ENCODE measurements around the gene ALPK1. TPM values are rescaled to one million over a fixed set of nuclear protein-coding genes. Genes with fewer than 3 reads are reported as not detected.

The ALPK1 gene
- total and polyA plus RNA-seq, 2 donors: 14.5 to 16.6 TPM

- H3K9me3 ChIP-seq (ENCODE audit: control insufficient read depth in 2 of 2, insufficient read depth in 1 of 2, low read length in 1 of 2): no peaks in the 10 kb centered on the region
- H3K36me3 ChIP-seq (ENCODE audit: control insufficient read depth in 2 of 2, insufficient read depth in 2 of 2, low read length in 1 of 2): no peaks in the 10 kb centered on the region
- H3K4me1 ChIP-seq (ENCODE audit: control insufficient read depth in 2 of 2, insufficient read depth in 2 of 2, low read length in 2 of 2): peaks cover 0 to 2% of the 10 kb centered on the region in 2 donors
- H3K4me3 ChIP-seq (ENCODE audit: low read length in 2 of 2): no peak overlapping the region
- no peaks in the 10 kb centered on the region for H3K27me3 ChIP-seq (ENCODE audit: control insufficient read depth in 2 of 2, insufficient read depth in 1 of 2, low read length in 1 of 2)
- no peak for DNase-seq (ENCODE audit: low read depth in 6 of 9, low spot score in 9 of 9)
- H3K27ac ChIP-seq (ENCODE audit: low read depth in 1 of 2, low read length in 1 of 2): no peak overlapping the region
Measured at GRCh38 chr4:112332398-112332797, 35.2 kb downstream of the ALPK1 start.

- 97% methylated on average over 6 of the region's 6 CpGs for WGBS
- DNase-seq (ENCODE audit: low read depth in 6 of 9, low spot score in 9 of 9): no peak
- no peaks in the 10 kb centered on the region for H3K36me3 ChIP-seq (ENCODE audit: control insufficient read depth in 2 of 2, insufficient read depth in 2 of 2, low read length in 1 of 2)
- H3K9me3 ChIP-seq (ENCODE audit: control insufficient read depth in 2 of 2, insufficient read depth in 1 of 2, low read length in 1 of 2): no peaks in the 10 kb centered on the region
- H3K4me3 ChIP-seq (ENCODE audit: low read length in 2 of 2): no peak overlapping the region
- H3K4me1 ChIP-seq (ENCODE audit: control insufficient read depth in 2 of 2, insufficient read depth in 2 of 2, low read length in 2 of 2): no peaks in the 10 kb centered on the region
- H3K27me3 ChIP-seq (ENCODE audit: control insufficient read depth in 2 of 2, insufficient read depth in 1 of 2, low read length in 1 of 2): no peaks in the 10 kb centered on the region
- no peak overlapping the region for H3K27ac ChIP-seq (ENCODE audit: low read depth in 1 of 2, low read length in 1 of 2)
Measured at GRCh38 chr4:112340023-112340422, 42.9 kb downstream of the ALPK1 start.

GRCh38 chr4:112341033-112341432 lies 43.9 kb downstream of the ALPK1 start:
- H3K4me1 ChIP-seq (ENCODE audit: control insufficient read depth in 2 of 2, insufficient read depth in 2 of 2, low read length in 2 of 2): no peaks in the 10 kb centered on the region
- DNase-seq (ENCODE audit: low read depth in 6 of 9, low spot score in 9 of 9): no peak
- H3K9me3 ChIP-seq (ENCODE audit: control insufficient read depth in 2 of 2, insufficient read depth in 1 of 2, low read length in 1 of 2): no peaks in the 10 kb centered on the region
- no peak overlapping the region for H3K27ac ChIP-seq (ENCODE audit: low read depth in 1 of 2, low read length in 1 of 2)
- no peaks in the 10 kb centered on the region for H3K27me3 ChIP-seq (ENCODE audit: control insufficient read depth in 2 of 2, insufficient read depth in 1 of 2, low read length in 1 of 2)
- H3K4me3 ChIP-seq (ENCODE audit: low read length in 2 of 2): no peak overlapping the region
- no peaks in the 10 kb centered on the region for H3K36me3 ChIP-seq (ENCODE audit: control insufficient read depth in 2 of 2, insufficient read depth in 2 of 2, low read length in 1 of 2)
- 98% methylated on average over 5 of the region's 5 CpGs for WGBS

- H3K9me3 ChIP-seq (ENCODE audit: control insufficient read depth in 2 of 2, insufficient read depth in 1 of 2, low read length in 1 of 2): no peaks in the 10 kb centered on the region
- no peak overlapping the region for H3K4me3 ChIP-seq (ENCODE audit: low read length in 2 of 2)
- no peaks in the 10 kb centered on the region for H3K36me3 ChIP-seq (ENCODE audit: control insufficient read depth in 2 of 2, insufficient read depth in 2 of 2, low read length in 1 of 2)
- H3K27ac ChIP-seq (ENCODE audit: low read depth in 1 of 2, low read length in 1 of 2): no peak overlapping the region
- H3K27me3 ChIP-seq (ENCODE audit: control insufficient read depth in 2 of 2, insufficient read depth in 1 of 2, low read length in 1 of 2): no peaks in the 10 kb centered on the region
- WGBS: 96% methylated on average over 10 of the region's 10 CpGs
- H3K4me1 ChIP-seq (ENCODE audit: control insufficient read depth in 2 of 2, insufficient read depth in 2 of 2, low read length in 2 of 2): no peaks in the 10 kb centered on the region
- no peak for DNase-seq (ENCODE audit: low read depth in 6 of 9, low spot score in 9 of 9)
Measured at GRCh38 chr4:112343330-112344080, 46.3 kb downstream of the ALPK1 start.

GRCh38 chr4:112348488-112349158 lies 51.5 kb downstream of the ALPK1 start:
- 95% methylated on average over 11 of the region's 11 CpGs for WGBS
- Histone ChIP-seq H3K27me3 (ENCODE audit: control insufficient read depth in 2 of 2, insufficient read depth in 1 of 2, low read length in 1 of 2) (no peaks in the 10 kb centered on the region), H3K4me3 (ENCODE audit: low read length in 2 of 2) (no peak overlapping the region), H3K36me3 (ENCODE audit: control insufficient read depth in 2 of 2, insufficient read depth in 2 of 2, low read length in 1 of 2) (no peaks in the 10 kb centered on the region), H3K4me1 (ENCODE audit: control insufficient read depth in 2 of 2, insufficient read depth in 2 of 2, low read length in 2 of 2) (no peaks in the 10 kb centered on the region), H3K27ac (ENCODE audit: low read depth in 1 of 2, low read length in 1 of 2) (no peak overlapping the region), H3K9me3 (ENCODE audit: control insufficient read depth in 2 of 2, insufficient read depth in 1 of 2, low read length in 1 of 2) (no peaks in the 10 kb centered on the region)
- no peak for DNase-seq (ENCODE audit: low read depth in 6 of 9, low spot score in 9 of 9)

- DNase-seq (ENCODE audit: low read depth in 6 of 9, low spot score in 9 of 9): no peak
- Histone ChIP-seq H3K36me3 (ENCODE audit: control insufficient read depth in 2 of 2, insufficient read depth in 2 of 2, low read length in 1 of 2) (peaks cover 0 to 4% of the 10 kb centered on the region in 2 donors), H3K27ac (ENCODE audit: low read depth in 1 of 2, low read length in 1 of 2) (no peak overlapping the region), H3K4me1 (ENCODE audit: control insufficient read depth in 2 of 2, insufficient read depth in 2 of 2, low read length in 2 of 2) (no peaks in the 10 kb centered on the region), H3K9me3 (ENCODE audit: control insufficient read depth in 2 of 2, insufficient read depth in 1 of 2, low read length in 1 of 2) (peaks cover 0 to 26% of the 10 kb centered on the region in 2 donors), H3K27me3 (ENCODE audit: control insufficient read depth in 2 of 2, insufficient read depth in 1 of 2, low read length in 1 of 2) (no peaks in the 10 kb centered on the region), H3K4me3 (ENCODE audit: low read length in 2 of 2) (no peak overlapping the region)
Measured at GRCh38 chr4:112352736-112353135, 55.6 kb downstream of the ALPK1 start.

- H3K27ac ChIP-seq (ENCODE audit: low read depth in 1 of 2, low read length in 1 of 2): no peak overlapping the region
- H3K36me3 ChIP-seq (ENCODE audit: control insufficient read depth in 2 of 2, insufficient read depth in 2 of 2, low read length in 1 of 2): peaks cover 0 to 4% of the 10 kb centered on the region in 2 donors
- 98% methylated on average over 20 of the region's 20 CpGs for WGBS
- no peak overlapping the region for H3K4me3 ChIP-seq (ENCODE audit: low read length in 2 of 2)
- H3K9me3 ChIP-seq (ENCODE audit: control insufficient read depth in 2 of 2, insufficient read depth in 1 of 2, low read length in 1 of 2): peaks cover 1 to 46% of the 10 kb centered on the region in 2 donors
- H3K4me1 ChIP-seq (ENCODE audit: control insufficient read depth in 2 of 2, insufficient read depth in 2 of 2, low read length in 2 of 2): no peaks in the 10 kb centered on the region
- H3K27me3 ChIP-seq (ENCODE audit: control insufficient read depth in 2 of 2, insufficient read depth in 1 of 2, low read length in 1 of 2): no peaks in the 10 kb centered on the region
- DNase-seq (ENCODE audit: low read depth in 6 of 9, low spot score in 9 of 9): no peak
Measured at GRCh38 chr4:112355662-112356061, 58.5 kb downstream of the ALPK1 start.

- DNase-seq (ENCODE audit: low read depth in 6 of 9, low spot score in 9 of 9): no peak
- H3K27ac ChIP-seq (ENCODE audit: low read depth in 1 of 2, low read length in 1 of 2): no peak overlapping the region
- H3K4me1 ChIP-seq (ENCODE audit: control insufficient read depth in 2 of 2, insufficient read depth in 2 of 2, low read length in 2 of 2): no peaks in the 10 kb centered on the region
- peaks cover 0 to 4% of the 10 kb centered on the region in 2 donors for H3K36me3 ChIP-seq (ENCODE audit: control insufficient read depth in 2 of 2, insufficient read depth in 2 of 2, low read length in 1 of 2)
- H3K4me3 ChIP-seq (ENCODE audit: low read length in 2 of 2): no peak overlapping the region
- H3K9me3 ChIP-seq (ENCODE audit: control insufficient read depth in 2 of 2, insufficient read depth in 1 of 2, low read length in 1 of 2): peaks cover 1 to 51% of the 10 kb centered on the region in 2 donors
- H3K27me3 ChIP-seq (ENCODE audit: control insufficient read depth in 2 of 2, insufficient read depth in 1 of 2, low read length in 1 of 2): no peaks in the 10 kb centered on the region
- 98% methylated on average over 11 of the region's 11 CpGs for WGBS
Measured at GRCh38 chr4:112357453-112357852, 60.3 kb downstream of the ALPK1 start.

- H3K4me1 ChIP-seq (ENCODE audit: control insufficient read depth in 2 of 2, insufficient read depth in 2 of 2, low read length in 2 of 2): no peaks in the 10 kb centered on the region
- H3K27me3 ChIP-seq (ENCODE audit: control insufficient read depth in 2 of 2, insufficient read depth in 1 of 2, low read length in 1 of 2): no peaks in the 10 kb centered on the region
- no peak overlapping the region for H3K27ac ChIP-seq (ENCODE audit: low read depth in 1 of 2, low read length in 1 of 2)
- peaks cover 1 to 51% of the 10 kb centered on the region in 2 donors for H3K9me3 ChIP-seq (ENCODE audit: control insufficient read depth in 2 of 2, insufficient read depth in 1 of 2, low read length in 1 of 2)
- no peak overlapping the region for H3K4me3 ChIP-seq (ENCODE audit: low read length in 2 of 2)
- DNase-seq (ENCODE audit: low read depth in 6 of 9, low spot score in 9 of 9): no peak
- 91% methylated on average over 14 of the region's 14 CpGs for WGBS
- H3K36me3 ChIP-seq (ENCODE audit: control insufficient read depth in 2 of 2, insufficient read depth in 2 of 2, low read length in 1 of 2): peaks cover 0 to 4% of the 10 kb centered on the region in 2 donors
Measured at GRCh38 chr4:112357897-112358296, 60.7 kb downstream of the ALPK1 start.

All from thymus (tissue), 11 donors.